Measurements from ENCODE around the gene UNK. TPM values are rescaled to one million over a fixed set of nuclear protein-coding genes. Genes with fewer than 3 reads are reported as not detected.

The UNK gene
- total and polyA plus RNA-seq, 2 experiments from 2014 or later, result 22.3 to 26.7 TPM

GRCh38 chr17:75843577-75844529, 59.2 kb downstream of the UNK start, which contains the start of gene UNC13D:
Gene UNC13D, minus strand, starts transcription at chr17:75844404. Its CDS starts 67 bp downstream, at chr17:75844337.
- Histone ChIP-seq H3K9me2 (replicated peaks; ENCODE audit: insufficient read depth) (no peaks in the 10 kb centered on the region), H3K4me1 (ENCODE audit: insufficient read depth) (peaks cover 22% of the 10 kb centered on the region), H3K9me3 (ENCODE audit: low read depth) (no peaks in the 10 kb centered on the region), H3K4me3 (no peak within 1 kb of the TSS), H3K36me3 (replicated peaks; ENCODE audit: insufficient read depth, low read depth) (no peaks in the 10 kb centered on the region), H3K27ac (peak within 1 kb of the TSS; percentile 90), H2AFZ (no peak within 1 kb of the TSS), H3K4me2 (peak within 1 kb of the TSS; percentile 41), H4K20me1 (ENCODE audit: insufficient read depth, poor library complexity, severe bottlenecking) (no peaks in the 10 kb centered on the region), H3K27me3 (no peaks in the 10 kb centered on the region), H3K79me2 (no peaks in the 10 kb centered on the region)
- 82% methylated on average over 25 of the region's 35 CpGs for WGBS (ENCODE audit: low lambda C conversion rate, missing lambda C conversion rate)
- DNase-seq (ENCODE audit: low spot score), result no peak
- TF ChIP-seq EZH2phosphoT487 (IDR thresholded peaks at IDR 0.05; ENCODE audit: low read depth, severe bottlenecking, unreplicated experiment), result no peak
- TF ChIP-seq CTCF (IDR thresholded peaks at IDR 0.05; ENCODE audit: poor library complexity), result no peak
- TF ChIP-seq EZH2 (IDR thresholded peaks at IDR 0.05; ENCODE audit: borderline replicate concordance), result no peak

DNA sequence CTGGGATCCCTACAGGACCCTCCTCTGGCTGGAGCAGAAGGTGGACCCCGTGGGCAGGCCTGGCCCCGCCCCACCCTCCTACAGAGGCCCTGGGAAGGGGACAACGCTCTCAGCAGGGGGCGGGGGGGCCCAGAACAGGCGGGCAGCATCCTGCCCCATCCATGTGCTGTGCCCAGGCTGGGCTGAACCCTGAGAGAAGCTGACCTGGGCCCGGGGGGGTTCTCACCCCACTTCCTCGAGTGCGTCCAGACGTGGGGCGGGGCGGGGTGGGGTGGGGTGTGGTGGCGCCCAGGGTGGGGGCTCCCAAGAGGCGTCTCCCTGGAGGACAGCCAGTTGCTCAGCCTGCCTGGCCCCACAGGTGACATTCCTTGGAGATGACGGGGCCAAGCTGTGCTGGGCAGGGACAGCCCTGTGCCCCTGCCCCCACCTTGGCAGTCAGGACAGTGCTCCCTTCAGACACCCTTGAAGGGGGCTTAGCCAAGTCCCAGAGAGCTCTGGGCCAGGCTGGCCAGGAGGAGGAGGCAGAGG, 60.0 kb downstream of the UNK start:
- Histone ChIP-seq H3K27ac (peak overlapping the region; percentile 90), H3K9me2 (replicated peaks; ENCODE audit: insufficient read depth) (no peaks in the 10 kb centered on the region), H3K36me3 (replicated peaks; ENCODE audit: insufficient read depth, low read depth) (no peaks in the 10 kb centered on the region), H3K4me1 (ENCODE audit: insufficient read depth) (peaks cover 22% of the 10 kb centered on the region), H3K27me3 (no peaks in the 10 kb centered on the region), H3K4me2 (peak overlapping the region; percentile 41), H2AFZ (no peak overlapping the region), H4K20me1 (ENCODE audit: insufficient read depth, poor library complexity, severe bottlenecking) (no peaks in the 10 kb centered on the region), H3K79me2 (no peaks in the 10 kb centered on the region), H3K4me3 (no peak overlapping the region), H3K9me3 (ENCODE audit: low read depth) (no peaks in the 10 kb centered on the region)
- TF ChIP-seq EZH2phosphoT487 (IDR thresholded peaks at IDR 0.05; ENCODE audit: low read depth, severe bottlenecking, unreplicated experiment), result no peak
- TF ChIP-seq EZH2 (IDR thresholded peaks at IDR 0.05; ENCODE audit: borderline replicate concordance), result no peak
- TF ChIP-seq CTCF (IDR thresholded peaks at IDR 0.05; ENCODE audit: poor library complexity), result no peak
- WGBS (ENCODE audit: low lambda C conversion rate, missing lambda C conversion rate), result 68% methylated on average over 13 of the region's 14 CpGs
- DNase-seq (ENCODE audit: low spot score), result peak; percentile 78

- Histone ChIP-seq H3K79me2 (no peaks in the 10 kb centered on the region), H3K4me1 (ENCODE audit: insufficient read depth) (peaks cover 22% of the 10 kb centered on the region), H3K4me3 (no peak overlapping the region), H3K9me3 (ENCODE audit: low read depth) (no peaks in the 10 kb centered on the region), H3K9me2 (replicated peaks; ENCODE audit: insufficient read depth) (no peaks in the 10 kb centered on the region), H3K27ac (peak overlapping the region; percentile 90), H2AFZ (no peak overlapping the region), H3K36me3 (replicated peaks; ENCODE audit: insufficient read depth, low read depth) (no peaks in the 10 kb centered on the region), H4K20me1 (ENCODE audit: insufficient read depth, poor library complexity, severe bottlenecking) (no peaks in the 10 kb centered on the region), H3K4me2 (peak overlapping the region; percentile 28), H3K27me3 (no peaks in the 10 kb centered on the region)
- WGBS (ENCODE audit: low lambda C conversion rate, missing lambda C conversion rate), result 59% methylated on average over 21 of the region's 21 CpGs
- peak; percentile 48 for TF ChIP-seq CTCF (IDR thresholded peaks at IDR 0.05; ENCODE audit: poor library complexity)
- no peak for TF ChIP-seq EZH2 (IDR thresholded peaks at IDR 0.05; ENCODE audit: borderline replicate concordance)
- peak; percentile 85 for DNase-seq (ENCODE audit: low spot score)
These were observed 60.6 kb downstream of the UNK start for GRCh38 chr17:75845058-75845711.
